HL-60 (cell line): ENCODE results near the gene PNPLA7.

Source experiments
- CTCF ChIP-seq: IDR thresholded peaks from one replicate; pipeline ENCODE4 v1.5.1; 2011; ENCODE audit warnings: low read length, control low read depth, inconsistent platforms; ENCODE audit not compliant: insufficient read depth
- GABPA ChIP-seq: IDR thresholded peaks from 2 replicates; pipeline ENCODE4 v1.6.1; 2012; ENCODE audit warnings: low read depth
- POLR2AphosphoS5 ChIP-seq: IDR thresholded peaks from 2 replicates; pipeline ENCODE4 v1.6.1; 2012; ENCODE audit warnings: low read depth
- REST ChIP-seq: IDR thresholded peaks from 2 replicates; pipeline ENCODE4 v1.6.1; 2012; ENCODE audit warnings: low read depth; ENCODE audit not compliant: insufficient replicate concordance
- SPI1 ChIP-seq: IDR thresholded peaks from 2 replicates; pipeline ENCODE4 v1.6.1; 2012; ENCODE audit warnings: low read depth, mild to moderate bottlenecking, borderline replicate concordance

- TF ChIP-seq CTCF (no peak), REST (no peak), POLR2AphosphoS5 (no peak), GABPA (no peak), SPI1 (no peak)
Observed at GRCh38 chr9:137479892-137480685, 70.1 kb downstream of the PNPLA7 start.
